Glutamatergic neuron (in vitro differentiated cells): ENCODE measurements around the gene ICAM3. TPM values are rescaled to one million over a fixed set of nuclear protein-coding genes. Genes with fewer than 3 reads are reported as not detected.
"Not testable (repeated sequence)": the region's sequence is repeated elsewhere in the genome, so short reads cannot be mapped to it uniquely, and the experiment has no call there.

Experiments used
- DNase-seq: peaks from one replicate; pipeline ENCODE4 v3.0.0; 2022
- H3K27ac Mint-ChIP-seq: one replicate; pipeline ENCODE4 v1.8.0; 2020; ENCODE audit warnings: mild to moderate bottlenecking, mixed read lengths, inconsistent platforms; ENCODE audit not compliant: unreplicated experiment
- H3K27me3 Mint-ChIP-seq: one replicate; pipeline ENCODE4 v1.8.0; 2020; ENCODE audit warnings: mild to moderate bottlenecking, moderate library complexity, mixed read lengths, inconsistent platforms; ENCODE audit not compliant: unreplicated experiment
- H3K36me3 Mint-ChIP-seq: one replicate; pipeline ENCODE4 v1.8.0; 2020; ENCODE audit warnings: mild to moderate bottlenecking, mixed read lengths, inconsistent platforms; ENCODE audit not compliant: unreplicated experiment
- H3K4me1 Mint-ChIP-seq: one replicate; pipeline ENCODE4 v1.8.0; 2020; ENCODE audit warnings: mild to moderate bottlenecking, low read depth, mixed read lengths, inconsistent platforms; ENCODE audit not compliant: unreplicated experiment
- H3K4me3 Mint-ChIP-seq: one replicate; pipeline ENCODE4 v1.8.0; 2020; ENCODE audit warnings: mild to moderate bottlenecking, mixed read lengths, inconsistent platforms; ENCODE audit not compliant: unreplicated experiment
- H3K9me3 Mint-ChIP-seq: one replicate; pipeline ENCODE4 v1.8.0; 2020; ENCODE audit warnings: mild to moderate bottlenecking, moderate library complexity, mixed read lengths, inconsistent platforms; ENCODE audit not compliant: unreplicated experiment
- total RNA-seq: library from RNA; stranded (reverse); fragmentation: NEBNext Ultra II Directional; extraction: Animal tissue kit (Norgen Biotek cat#: 25700); gene quantifications from one replicate; pipeline ENCODE4 v1.2.1, GENCODE V29; 2021; ENCODE audit not compliant: unreplicated experiment
- TF ChIP-seq, protein P1 (sequence below): fragments of 200-600 bp; sonication (generic); IDR thresholded peaks from one replicate; pipeline ENCODE4 v1.5.0; 2021; ENCODE audit not compliant: partially characterized antibody, unreplicated experiment

ICAM3 gene
- total RNA-seq, 1 donor from 2014 or later: 2.0 TPM

- no peaks in the 10 kb centered on the region for H3K36me3 Mint-ChIP-seq
- H3K27me3 Mint-ChIP-seq: no peaks in the 10 kb centered on the region
- no peaks in the 10 kb centered on the region for H3K9me3 Mint-ChIP-seq
- TF ChIP-seq, protein P1, sequence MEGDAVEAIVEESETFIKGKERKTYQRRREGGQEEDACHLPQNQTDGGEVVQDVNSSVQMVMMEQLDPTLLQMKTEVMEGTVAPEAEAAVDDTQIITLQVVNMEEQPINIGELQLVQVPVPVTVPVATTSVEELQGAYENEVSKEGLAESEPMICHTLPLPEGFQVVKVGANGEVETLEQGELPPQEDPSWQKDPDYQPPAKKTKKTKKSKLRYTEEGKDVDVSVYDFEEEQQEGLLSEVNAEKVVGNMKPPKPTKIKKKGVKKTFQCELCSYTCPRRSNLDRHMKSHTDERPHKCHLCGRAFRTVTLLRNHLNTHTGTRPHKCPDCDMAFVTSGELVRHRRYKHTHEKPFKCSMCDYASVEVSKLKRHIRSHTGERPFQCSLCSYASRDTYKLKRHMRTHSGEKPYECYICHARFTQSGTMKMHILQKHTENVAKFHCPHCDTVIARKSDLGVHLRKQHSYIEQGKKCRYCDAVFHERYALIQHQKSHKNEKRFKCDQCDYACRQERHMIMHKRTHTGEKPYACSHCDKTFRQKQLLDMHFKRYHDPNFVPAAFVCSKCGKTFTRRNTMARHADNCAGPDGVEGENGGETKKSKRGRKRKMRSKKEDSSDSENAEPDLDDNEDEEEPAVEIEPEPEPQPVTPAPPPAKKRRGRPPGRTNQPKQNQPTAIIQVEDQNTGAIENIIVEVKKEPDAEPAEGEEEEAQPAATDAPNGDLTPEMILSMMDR: no peak
- H3K4me3 Mint-ChIP-seq: no peak overlapping the region
- DNase-seq: no peak
- no peaks in the 10 kb centered on the region for H3K4me1 Mint-ChIP-seq
- H3K27ac Mint-ChIP-seq: no peak overlapping the region
These were observed 28.8 kb upstream of the ICAM3 start for GRCh38 chr19:10368101-10368803.

DNA sequence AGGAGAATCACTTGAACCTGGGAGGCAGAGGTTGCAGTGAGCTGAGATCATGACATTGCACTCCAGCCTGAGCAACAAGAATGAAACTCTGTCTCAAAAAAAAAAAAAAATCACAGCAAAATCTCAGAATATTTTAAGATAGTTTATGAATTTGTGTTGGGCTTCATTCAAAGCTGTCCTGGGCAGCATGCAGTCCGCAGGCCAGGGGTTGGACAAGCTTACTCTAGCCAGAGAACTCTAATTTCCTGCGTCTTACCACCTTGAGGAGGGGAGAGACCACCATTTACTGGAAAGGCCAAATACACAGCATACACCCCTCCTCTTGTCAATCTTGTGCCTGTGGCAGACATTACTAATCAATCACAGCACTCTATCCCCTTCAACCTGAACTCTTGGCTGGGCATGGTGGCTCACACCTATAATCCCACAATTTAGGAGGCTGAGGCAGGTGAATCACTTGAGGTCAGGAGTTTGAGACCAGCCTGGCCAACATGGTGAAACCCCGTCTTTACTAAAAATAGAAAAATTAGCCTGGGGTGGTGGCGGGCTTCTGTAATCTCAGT lies 27.6 kb upstream of the ICAM3 start:
- not testable (repeated sequence) for H3K27me3 Mint-ChIP-seq, H3K9me3 Mint-ChIP-seq, H3K27ac Mint-ChIP-seq, DNase-seq, H3K4me1 Mint-ChIP-seq, H3K4me3 Mint-ChIP-seq, H3K36me3 Mint-ChIP-seq

- peaks cover 4% of the 10 kb centered on the region for H3K9me3 Mint-ChIP-seq
- DNase-seq: no peak
- H3K4me1 Mint-ChIP-seq: no peaks in the 10 kb centered on the region
- TF ChIP-seq, protein P1: no peak
- H3K4me3 Mint-ChIP-seq: no peak overlapping the region
- no peak overlapping the region for H3K27ac Mint-ChIP-seq
- no peaks in the 10 kb centered on the region for H3K36me3 Mint-ChIP-seq
- H3K27me3 Mint-ChIP-seq: peaks cover 2% of the 10 kb centered on the region
These were observed 26.1 kb upstream of the ICAM3 start for GRCh38 chr19:10365518-10365917.

GRCh38 chr19:10364644-10365043 lies 25.2 kb upstream of the ICAM3 start:
- DNase-seq: no peak
- H3K27me3 Mint-ChIP-seq: peaks cover 2% of the 10 kb centered on the region
- no peaks in the 10 kb centered on the region for H3K4me1 Mint-ChIP-seq
- TF ChIP-seq, protein P1: no peak
- H3K36me3 Mint-ChIP-seq: no peaks in the 10 kb centered on the region
- no peak overlapping the region for H3K4me3 Mint-ChIP-seq
- no peak overlapping the region for H3K27ac Mint-ChIP-seq
- H3K9me3 Mint-ChIP-seq: peaks cover 4% of the 10 kb centered on the region

DNA sequence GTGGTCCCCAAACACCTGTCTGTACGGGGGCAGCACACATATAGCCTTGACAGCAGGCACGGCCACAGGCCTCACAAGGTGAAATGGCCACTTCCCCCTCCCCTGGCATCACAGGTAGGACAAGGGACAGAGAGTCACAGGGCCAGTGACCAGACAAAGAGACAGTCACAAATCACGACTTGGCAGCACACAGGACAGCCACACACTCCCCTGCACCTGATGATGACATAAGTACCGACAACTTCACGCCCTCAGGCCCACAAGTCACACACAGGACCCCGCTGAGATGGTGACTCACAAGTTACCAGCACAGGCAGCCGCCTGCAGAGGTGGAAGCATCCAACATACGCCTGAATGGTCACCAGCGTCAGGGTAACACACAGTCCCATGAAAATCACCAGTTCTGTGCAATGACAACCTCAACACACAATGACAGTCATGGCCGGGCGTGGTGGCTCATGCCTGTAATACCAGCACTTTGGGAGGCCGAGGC lies 24.4 kb upstream of the ICAM3 start:
- DNase-seq: no peak
- Mint-ChIP-seq H3K4me1 (no peaks in the 10 kb centered on the region), H3K27me3 (peaks cover 2% of the 10 kb centered on the region), H3K36me3 (no peaks in the 10 kb centered on the region), H3K27ac (no peak overlapping the region), H3K4me3 (no peak overlapping the region), H3K9me3 (peaks cover 4% of the 10 kb centered on the region)
- TF ChIP-seq, protein P1: no peak
